H4 (cell line): Measurements from ENCODE around the gene RIMS3. TPM values are rescaled to one million over a fixed set of nuclear protein-coding genes. Genes with fewer than 3 reads are reported as not detected.

Experiments used
- DNase-seq: peaks from one replicate; pipeline ENCODE4 v3.0.0-alpha.2; 2015; ENCODE audit warnings: low spot score
- total RNA-seq: library from RNA; depleted of rRNA; stranded (reverse); fragments of >200 nt; shearing (Covaris generic); gene quantifications from 2 replicates; pipeline ENCODE4 v1.2.3, GENCODE V29; 2014; rRNA removed

The RIMS3 gene
- total RNA-seq, 1 experiment from 2014 or later: 5.9 TPM

GRCh38 chr1:40593449-40594186 is 71.9 kb downstream of the RIMS3 start:
- no peak for DNase-seq

- DNase-seq: peak; percentile 59
These were observed 73.2 kb downstream of the RIMS3 start for GRCh38 chr1:40592107-40592803.

GRCh38 chr1:40588586-40588985 is 76.9 kb downstream of the RIMS3 start:
- no peak for DNase-seq

DNA sequence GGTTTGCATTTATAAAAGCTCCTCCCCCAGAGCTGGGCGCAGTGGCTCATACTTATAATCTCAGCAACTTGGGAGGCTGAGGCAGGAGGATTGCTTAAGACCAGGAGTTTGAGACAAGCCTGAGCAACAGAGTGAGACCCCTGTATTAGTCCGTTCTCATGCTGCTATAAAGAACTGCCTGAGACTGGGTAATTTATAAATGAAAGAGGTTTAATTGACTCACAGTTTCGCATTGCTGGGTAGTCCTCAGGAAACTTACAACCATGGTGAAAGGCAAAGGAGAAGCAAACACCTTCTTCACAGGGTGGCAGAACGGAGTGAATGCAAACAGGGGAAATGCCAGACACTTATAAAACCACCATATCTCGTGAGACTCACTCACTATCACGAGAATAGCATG is 81.5 kb downstream of the RIMS3 start:
- DNase-seq: peak; percentile 26

GRCh38 chr1:40582116-40582515 is 83.4 kb downstream of the RIMS3 start:
- DNase-seq: no peak

GRCh38 chr1:40575336-40575735 is 90.1 kb downstream of the RIMS3 start:
- DNase-seq: no peak

DNA sequence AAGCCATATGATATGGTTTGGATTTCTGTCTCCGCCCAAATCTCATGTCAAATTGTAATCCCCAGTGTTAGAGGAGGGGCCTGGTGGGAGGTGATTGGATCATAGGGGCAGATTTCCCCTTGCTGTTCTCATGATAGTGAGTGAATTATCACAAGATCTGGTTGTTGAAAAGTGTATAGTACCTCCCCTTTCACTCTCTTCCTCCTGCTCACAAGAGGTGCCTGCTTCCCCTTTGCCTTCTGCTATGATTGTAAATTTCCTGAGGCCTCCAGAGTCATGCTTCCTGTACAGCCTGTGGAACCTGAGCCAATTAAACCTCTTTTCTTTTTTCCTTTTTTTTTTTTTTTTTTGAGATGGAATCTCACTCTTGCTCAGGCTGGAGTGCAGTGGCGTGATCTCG is 90.7 kb downstream of the RIMS3 start:
- peak; percentile 26 for DNase-seq

Other genes starting within 250 kb of the RIMS3 start
- 3.5 and 5.2 TPM in 2 replicates for gene ZFP69B, start 215.2 kb downstream of the RIMS3 start, total RNA-seq
- 2.3 and 4.2 TPM in 2 replicates for gene ZFP69, start 188.4 kb downstream of the RIMS3 start, total RNA-seq
- 8.7 and 20.9 TPM in 2 replicates for gene EXO5, start 156.9 kb downstream of the RIMS3 start, total RNA-seq
- 3.2 and 6.1 TPM in 2 replicates for gene ZNF684, start 134.0 kb downstream of the RIMS3 start, total RNA-seq
- 30.7 and 45.8 TPM in 2 replicates for gene NFYC, start 26.0 kb upstream of the RIMS3 start, total RNA-seq
- not detected in 2 replicates for gene KCNQ4, start 118.1 kb upstream of the RIMS3 start, total RNA-seq
- gene CITED4, start 196.7 kb upstream of the RIMS3 start, total RNA-seq: 0.14 and 0.17 TPM in 2 replicates